Jurkat, Clone E6-1 (cell line): ENCODE measurements around the gene RSPO4. TPM values are rescaled to one million over a fixed set of nuclear protein-coding genes. Genes with fewer than 3 reads are reported as not detected.
"Not testable (repeated sequence)": the region's sequence is repeated elsewhere in the genome, so short reads cannot be mapped to it uniquely, and the experiment has no call there.

Source experiments
- DNase-seq: peaks from one replicate; pipeline ENCODE4 v3.0.0-alpha.2; 2011; ENCODE audit warnings: low read depth, low spot score
- H3K4me3 ChIP-seq: 2 replicates; pipeline ENCODE4 v1.5.1; 2011; ENCODE audit warnings: mild to moderate bottlenecking, low read length, control low read depth, moderate library complexity
- polyA plus RNA-seq: library from polyadenylated mRNA; unstranded; fragments of >200 nt; gene quantifications from one replicate; pipeline ENCODE4 v1.2.1, GENCODE V29; 2012; ENCODE audit warnings: missing spikeins; ENCODE audit not compliant: insufficient read length, insufficient read depth

Gene RSPO4
- polyA plus RNA-seq = not detected

- no peak within 1 kb of the TSS for H3K4me3 ChIP-seq
- DNase-seq = no peak
Observed at GRCh38 chr20:1001911-1002681, at the start of gene RSPO4. Gene RSPO4, minus strand, starts transcription at chr20:1002311. Its CDS starts 147 bp downstream, at chr20:1002164.

- no peak for DNase-seq
- H3K4me3 ChIP-seq = no peak overlapping the region
Observed at GRCh38 chr20:1050440-1050839, 48.3 kb upstream of the RSPO4 start.

- H3K4me3 ChIP-seq = no peak overlapping the region
- DNase-seq = no peak
Observed at GRCh38 chr20:1045860-1046418, 43.8 kb upstream of the RSPO4 start.

- no peak for DNase-seq
- no peak overlapping the region for H3K4me3 ChIP-seq
Observed at GRCh38 chr20:1041845-1042390, 39.8 kb upstream of the RSPO4 start.

GRCh38 chr20:1038205-1038604 lies 36.1 kb upstream of the RSPO4 start:
- H3K4me3 ChIP-seq = no peak overlapping the region
- DNase-seq = no peak

- H3K4me3 ChIP-seq = no peak overlapping the region
- DNase-seq = no peak
Observed at GRCh38 chr20:1037039-1037438, 34.9 kb upstream of the RSPO4 start.

- H3K4me3 ChIP-seq = no peak overlapping the region
- no peak for DNase-seq
Observed at GRCh38 chr20:1035466-1035865, 33.4 kb upstream of the RSPO4 start.

- H3K4me3 ChIP-seq = no peak overlapping the region
- DNase-seq = no peak
Observed at GRCh38 chr20:1034415-1034789, 32.3 kb upstream of the RSPO4 start.

- no peak overlapping the region for H3K4me3 ChIP-seq
- no peak for DNase-seq
Observed at GRCh38 chr20:1033751-1034414, 31.8 kb upstream of the RSPO4 start.

- no peak overlapping the region for H3K4me3 ChIP-seq
- DNase-seq = no peak
Observed at GRCh38 chr20:1029980-1030379, 27.9 kb upstream of the RSPO4 start.

- DNase-seq, H3K4me3 ChIP-seq: not testable (repeated sequence)
Observed at GRCh38 chr20:1026214-1026613, 24.1 kb upstream of the RSPO4 start.

GRCh38 chr20:1022871-1023270 lies 20.8 kb upstream of the RSPO4 start:
- no peak for DNase-seq

GRCh38 chr20:1020614-1021013 lies 18.5 kb upstream of the RSPO4 start:
- no peak overlapping the region for H3K4me3 ChIP-seq
- no peak for DNase-seq

More at GRCh38 chr20:1022871-1023270, 20.8 kb upstream of the RSPO4 start:
- H3K4me3 ChIP-seq = no peak overlapping the region

GRCh38 chr20:1019344-1019743 lies 17.2 kb upstream of the RSPO4 start:
- no peak overlapping the region for H3K4me3 ChIP-seq
- DNase-seq = no peak

- no peak overlapping the region for H3K4me3 ChIP-seq
- no peak for DNase-seq
Observed at GRCh38 chr20:1017677-1018076, 15.6 kb upstream of the RSPO4 start.

GRCh38 chr20:1015181-1015580 lies 13.1 kb upstream of the RSPO4 start:
- H3K4me3 ChIP-seq = no peak overlapping the region
- no peak for DNase-seq

GRCh38 chr20:1014471-1014870 lies 12.4 kb upstream of the RSPO4 start:
- no peak overlapping the region for H3K4me3 ChIP-seq
- DNase-seq = no peak

- DNase-seq = no peak
- no peak overlapping the region for H3K4me3 ChIP-seq
Observed at GRCh38 chr20:1013566-1014340, 11.6 kb upstream of the RSPO4 start.

- no peak overlapping the region for H3K4me3 ChIP-seq
- no peak for DNase-seq
Observed at GRCh38 chr20:1012359-1013168, 10.5 kb upstream of the RSPO4 start.
